ENCODE results near the gene ADORA2B.
"Not testable (repeated sequence)": the region's sequence is repeated elsewhere in the genome, so short reads cannot be mapped to it uniquely, and the experiment has no call there.

Gene ADORA2B

GRCh38 chr17:15944759-15945526 is at the start of gene ADORA2B:
TSS of gene ADORA2B (plus strand) at chr17:15945130. CDS start at chr17:15945249, 119 bp downstream.
- DNase-seq = no peak

- no peak for DNase-seq
Observed at GRCh38 chr17:15896277-15896676, 48.7 kb upstream of the ADORA2B start.

- no peak for DNase-seq
Observed at GRCh38 chr17:15896834-15897233, 48.1 kb upstream of the ADORA2B start.

- not testable (repeated sequence) for DNase-seq
Observed at GRCh38 chr17:15899596-15899995, 45.3 kb upstream of the ADORA2B start.

DNA sequence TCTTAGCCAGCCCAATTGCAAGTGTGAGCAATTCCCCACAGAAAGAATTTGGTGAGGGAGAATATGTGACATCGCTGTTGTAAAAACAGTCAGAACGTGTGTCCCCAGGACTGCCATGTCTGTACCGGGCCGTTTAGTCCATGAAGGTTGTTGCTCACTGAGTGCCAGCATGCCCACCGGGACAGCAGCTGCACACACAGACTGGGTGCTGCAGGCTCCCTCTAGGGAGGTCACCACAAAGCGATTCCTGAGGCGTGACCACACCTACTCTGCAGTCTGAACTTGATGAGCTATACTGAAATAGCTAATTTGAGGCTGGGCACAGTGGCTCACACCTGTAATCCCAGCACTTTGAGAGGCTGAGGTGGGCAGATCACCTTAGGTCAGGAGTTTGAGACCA is 44.1 kb upstream of the ADORA2B start:
- no peak for DNase-seq

DNA sequence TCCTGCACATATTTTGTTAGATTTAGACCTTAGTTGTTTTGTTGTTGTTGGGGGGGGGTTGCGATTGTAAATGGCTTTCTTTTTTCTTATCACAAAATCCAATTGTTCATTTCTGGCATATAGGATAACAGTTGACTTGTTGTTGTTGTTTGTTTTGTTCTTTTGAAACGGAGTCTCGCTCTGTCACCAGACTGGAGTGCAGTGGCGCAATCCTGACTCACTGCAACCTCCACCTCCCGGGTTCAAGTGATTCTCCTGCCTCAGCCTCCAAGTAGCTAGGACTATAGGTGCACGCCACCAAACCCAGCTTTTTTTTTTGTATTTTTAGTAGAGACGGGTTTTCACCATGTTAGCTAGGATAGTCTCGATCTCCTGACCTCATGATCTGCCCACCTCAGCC is 39.7 kb upstream of the ADORA2B start:
- not testable (repeated sequence) for DNase-seq

DNA sequence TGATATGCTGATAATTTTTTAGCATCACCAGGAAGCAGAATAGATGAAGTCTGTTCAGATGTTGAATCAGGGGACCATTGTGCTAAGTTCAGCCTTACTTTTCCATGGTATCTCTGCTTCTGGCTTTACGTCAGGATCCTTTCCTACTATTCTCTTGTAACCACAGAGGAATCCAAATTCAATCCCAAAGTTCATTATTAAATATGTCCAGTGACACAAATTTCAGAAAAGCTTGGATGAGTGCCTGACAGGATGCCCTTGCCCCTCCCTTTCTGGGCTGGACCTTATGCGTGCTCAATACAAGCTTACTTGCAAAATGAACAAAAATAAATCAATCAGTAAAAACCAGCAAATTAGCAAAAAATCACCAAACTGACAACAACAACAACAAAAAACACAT is 37.6 kb upstream of the ADORA2B start:
- no peak for DNase-seq

- DNase-seq = no peak
Observed at GRCh38 chr17:15908378-15908777, 36.6 kb upstream of the ADORA2B start.

DNA sequence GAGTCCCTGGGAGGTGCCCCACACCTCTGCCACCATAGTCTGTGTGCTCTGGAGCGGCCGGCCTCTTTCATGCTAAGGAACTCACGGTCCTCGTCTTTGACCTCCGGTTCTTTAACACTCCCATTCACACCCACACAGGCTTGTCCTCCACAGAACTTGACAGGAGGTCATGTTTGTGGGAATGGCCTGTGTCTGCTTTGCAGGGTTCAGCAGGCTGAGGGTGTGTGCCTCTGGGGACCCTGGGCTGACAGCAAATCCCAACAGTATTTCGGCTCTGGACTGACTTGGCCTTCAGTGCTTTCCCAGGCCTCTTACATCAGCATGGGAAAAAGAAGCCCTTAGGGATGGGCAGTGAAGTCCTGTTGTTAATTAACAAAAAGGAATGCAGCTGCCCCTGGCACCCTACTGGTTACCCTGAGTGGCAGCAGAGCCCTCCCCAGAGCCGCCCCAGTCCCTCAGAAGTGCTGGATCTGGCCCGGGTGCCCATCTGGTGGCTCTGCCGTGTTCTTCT is 35.4 kb upstream of the ADORA2B start:
- no peak for DNase-seq

GRCh38 chr17:15910791-15911190 is 34.1 kb upstream of the ADORA2B start:
- no peak for DNase-seq

DNA sequence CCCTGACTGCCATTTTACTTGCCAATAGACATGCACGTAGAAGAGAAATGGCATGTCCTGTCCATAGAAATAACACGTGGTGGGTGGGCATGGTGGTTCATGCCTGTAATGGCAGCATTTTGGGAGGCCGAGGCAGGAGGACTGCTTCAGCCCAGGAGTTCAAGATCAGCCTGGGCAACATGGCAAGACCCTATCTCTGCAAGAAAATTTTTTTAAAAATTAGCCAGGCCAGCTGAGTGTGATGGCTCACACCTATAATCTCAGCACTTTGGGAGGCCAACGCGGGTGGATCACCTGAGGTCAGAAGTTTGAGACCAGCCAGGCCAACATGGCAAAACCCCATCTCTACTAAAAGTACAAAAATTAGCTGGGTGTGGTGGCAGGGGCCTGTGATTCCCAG is 33.2 kb upstream of the ADORA2B start:
- DNase-seq = not testable (repeated sequence)

DNA sequence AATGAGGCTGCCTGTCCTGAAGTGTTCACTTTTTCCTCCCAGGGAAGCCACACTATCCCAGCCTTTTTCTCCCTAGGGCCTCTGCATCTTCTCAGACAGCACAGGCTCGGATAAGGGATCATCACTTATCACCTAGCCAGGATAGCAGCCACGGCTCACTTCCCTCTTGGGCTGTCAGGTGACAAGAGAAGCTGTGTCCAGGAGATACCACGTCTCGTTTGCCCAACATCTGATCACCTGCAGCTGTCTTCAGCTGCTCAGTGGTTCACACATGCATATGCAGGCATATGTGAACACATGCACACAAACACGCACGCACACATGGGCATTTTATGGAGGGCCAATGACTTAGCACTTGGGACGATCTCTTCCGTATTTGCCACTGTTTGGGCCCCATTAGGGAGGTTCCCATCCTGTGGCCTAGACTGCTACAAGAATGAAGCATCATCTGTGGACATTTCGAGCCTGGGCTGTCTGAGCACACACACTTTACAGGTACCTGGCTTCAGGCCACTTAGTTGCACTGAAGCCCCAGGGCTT is 32.4 kb upstream of the ADORA2B start:
- no peak for DNase-seq

DNA sequence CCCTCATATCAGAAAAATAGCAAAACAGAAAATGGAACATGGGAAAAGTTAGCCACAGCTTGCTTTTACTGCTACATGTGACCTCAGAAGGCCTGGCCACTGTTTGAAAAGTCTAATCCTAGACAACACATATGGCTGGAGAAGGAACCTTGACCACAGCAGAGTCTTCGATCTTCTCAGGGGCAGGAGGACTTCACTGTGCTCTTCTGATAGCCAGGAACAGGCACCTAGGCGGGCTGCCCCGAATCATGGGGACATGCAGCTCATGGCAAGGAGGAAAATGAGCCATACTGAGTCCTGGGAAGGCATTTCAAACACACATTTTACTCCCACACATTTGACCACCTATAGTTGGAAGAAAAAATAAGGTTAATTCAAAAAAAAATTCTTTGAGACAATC is 31.1 kb upstream of the ADORA2B start:
- no peak for DNase-seq

GRCh38 chr17:15914400-15915170 is 30.3 kb upstream of the ADORA2B start:
- DNase-seq = no peak

GRCh38 chr17:15915961-15916360 is 29.0 kb upstream of the ADORA2B start:
- no peak for DNase-seq

- DNase-seq = no peak
Observed at GRCh38 chr17:15917021-15917437, 27.9 kb upstream of the ADORA2B start.

GRCh38 chr17:15917438-15918027 is 27.4 kb upstream of the ADORA2B start:
- no peak for DNase-seq

GRCh38 chr17:15918261-15918660 is 26.7 kb upstream of the ADORA2B start:
- no peak for DNase-seq

- no peak for DNase-seq
Observed at GRCh38 chr17:15918661-15919259, 26.2 kb upstream of the ADORA2B start.

- no peak for DNase-seq
Observed at GRCh38 chr17:15919466-15919865, 25.5 kb upstream of the ADORA2B start.

GRCh38 chr17:15920758-15921239 is 24.1 kb upstream of the ADORA2B start:
- DNase-seq = no peak

DNA sequence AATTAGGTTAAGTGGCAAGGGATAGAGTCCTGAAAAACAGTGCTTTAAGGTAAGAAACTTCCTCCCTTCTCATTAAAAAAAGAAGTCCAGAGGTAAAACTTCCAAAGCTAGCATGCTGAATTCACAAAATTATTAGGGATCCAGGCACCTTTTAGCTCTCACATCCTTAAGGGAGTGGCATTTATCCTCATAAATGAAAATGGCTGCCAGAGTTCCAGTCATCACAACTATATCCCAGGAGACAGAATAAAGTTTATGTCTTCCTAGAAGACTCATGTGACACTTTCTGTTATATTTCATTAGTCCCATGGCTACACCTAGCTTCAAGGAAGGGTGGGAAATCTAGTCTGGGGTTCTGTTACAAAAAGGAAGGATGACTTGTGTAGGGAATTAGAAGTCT is 23.3 kb upstream of the ADORA2B start:
- DNase-seq = no peak

DNA sequence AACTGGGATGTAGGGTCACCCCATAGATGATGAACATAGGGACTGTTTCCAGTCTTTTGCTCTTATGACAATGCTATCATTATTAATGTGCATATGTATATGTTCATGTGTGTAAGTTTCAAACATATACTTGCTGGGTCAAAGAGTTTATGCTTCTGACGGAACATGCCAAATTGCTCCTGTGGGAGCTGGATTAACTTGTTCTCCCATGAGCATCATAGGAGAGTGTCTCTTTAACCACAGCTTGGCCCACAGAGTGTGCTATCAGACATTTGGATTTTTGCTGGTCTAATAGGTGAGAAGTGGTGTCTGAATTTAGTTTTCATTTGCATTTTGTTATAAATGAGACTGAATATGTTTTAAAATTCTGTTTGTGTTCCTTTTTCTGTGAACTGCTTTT is 22.3 kb upstream of the ADORA2B start:
- DNase-seq = no peak
